Endometrial microvascular endothelial cells (primary cell): Measurements from ENCODE around the gene GNB2. TPM values are rescaled to one million over a fixed set of nuclear protein-coding genes. Genes with fewer than 3 reads are reported as not detected.
"Not testable (repeated sequence)": the region's sequence is repeated elsewhere in the genome, so short reads cannot be mapped to it uniquely, and the experiment has no call there.

ENCODE experiments used
- in situ Hi-C: cut with HindIII; loops from 2 replicates; pipeline ENCODE4 v1.10.0; 2017; ENCODE audit warnings: low sequenced_read_pairs, low pct_unique_long_range_greater_than_20kb; ENCODE audit errors: inconsistent ontology term
- total RNA-seq: library from RNA; depleted of rRNA; stranded (reverse); fragments of >200 nt; gene quantifications from one replicate; pipeline ENCODE4 v1.2.3, GENCODE V29; 2015; ENCODE audit errors: inconsistent ontology term

The GNB2 gene
- total RNA-seq, 1 donor from 2014 or later: 301 TPM

- in situ Hi-C loops: no loop called here
These were observed 17.4 kb upstream of the GNB2 start, which contains the start of gene ACTL6B for GRCh38 chr7:100655908-100656674. Gene ACTL6B (minus strand): TSS chr7:100656448. CDS start chr7:100656354, 94 bp downstream.

- in situ Hi-C loops: not testable (repeated sequence)
These were observed 11.3 kb upstream of the GNB2 start for GRCh38 chr7:100662194-100662776.

- in situ Hi-C loops: no loop called here
These were observed 8.3 kb upstream of the GNB2 start for GRCh38 chr7:100665168-100665726.

- in situ Hi-C loops: no loop called here
These were observed 6.0 kb upstream of the GNB2 start for GRCh38 chr7:100667331-100668068.

- in situ Hi-C loops: no loop called here
These were observed 5.5 kb upstream of the GNB2 start for GRCh38 chr7:100668069-100668449.

- in situ Hi-C loops: not testable (repeated sequence)
These were observed 4.4 kb upstream of the GNB2 start for GRCh38 chr7:100669106-100669505.

GRCh38 chr7:100670074-100670473, 3.5 kb upstream of the GNB2 start:
- in situ Hi-C loops: no loop called here

- in situ Hi-C loops: no loop called here
These were observed 1.9 kb upstream of the GNB2 start for GRCh38 chr7:100671353-100672327.

GRCh38 chr7:100673942-100674410, 436 bp downstream of the GNB2 start:
- in situ Hi-C loops: no loop called here

GRCh38 chr7:100674411-100675104, 1.0 kb downstream of the GNB2 start:
- in situ Hi-C loops: no loop called here

- in situ Hi-C loops: no loop called here
These were observed 1.5 kb downstream of the GNB2 start for GRCh38 chr7:100675105-100675451.

- in situ Hi-C loops: no loop called here
These were observed 2.2 kb downstream of the GNB2 start for GRCh38 chr7:100675581-100676350.

GRCh38 chr7:100676501-100677306, 3.2 kb downstream of the GNB2 start:
- in situ Hi-C loops: no loop called here

GRCh38 chr7:100677308-100678267, 4.0 kb downstream of the GNB2 start:
- in situ Hi-C loops: no loop called here

GRCh38 chr7:100678291-100678984, 4.9 kb downstream of the GNB2 start:
- in situ Hi-C loops: no loop called here
